K562 (cell line): ENCODE results near the gene DYNC2LI1. TPM values are rescaled to one million over a fixed set of nuclear protein-coding genes. Genes with fewer than 3 reads are reported as not detected.

Experiments
- BRD9 ChIP-seq: fragments of 450-650 bp; IDR thresholded peaks from 2 replicates; pipeline ENCODE4 v1.6.1; 2018; ENCODE audit warnings: low read depth; ENCODE audit not compliant: partially characterized antibody
- EP400 ChIP-seq: fragments of 450-650 bp; IDR thresholded peaks from 2 replicates; pipeline ENCODE4 v1.6.1; 2017; ENCODE audit warnings: antibody characterized with exemption, mild to moderate bottlenecking, moderate library complexity
- ERF ChIP-seq: fragments of 450-650 bp; formaldehyde crosslinking; IDR thresholded peaks from 2 replicates; pipeline ENCODE4 v1.4.0; 2020; ENCODE audit warnings: mild to moderate bottlenecking, mixed read lengths
- FOXK2 ChIP-seq, 2 experiments: fragments of 450-650 bp; IDR thresholded peaks in 1 of 2; conservative IDR thresholded peaks in 1 of 2; 2 replicates each; pipeline ENCODE4 v1.6.1; 2016; ENCODE audit warnings: low read depth in 2 of 2, mild to moderate bottlenecking in 1 of 2
- HNRNPUL1 ChIP-seq: fragments of 200-400 bp; formaldehyde crosslinking; IDR thresholded peaks from 2 replicates; pipeline ENCODE4 v1.6.1; 2017; ENCODE audit warnings: low read length
- KAT8 ChIP-seq: fragments of 450-650 bp; IDR thresholded peaks from 2 replicates; pipeline ENCODE4 v1.6.1; 2016; ENCODE audit warnings: low read depth, mild to moderate bottlenecking
- LARP7 ChIP-seq: fragments of 450-650 bp; IDR thresholded peaks from 2 replicates; pipeline ENCODE4 v1.6.1; 2016
- MTA2 ChIP-seq: fragments of 450-650 bp; IDR thresholded peaks from 2 replicates; pipeline ENCODE4 v1.6.1; 2016; ENCODE audit warnings: low read depth
- MTA3 ChIP-seq: fragments of 450-650 bp; formaldehyde crosslinking; IDR thresholded peaks from 2 replicates; pipeline ENCODE4 v1.6.1; 2017; ENCODE audit warnings: mild to moderate bottlenecking, borderline replicate concordance
- SIN3A ChIP-seq, 2 experiments: fragments of 150-350 bp in 1 of 2; IDR thresholded peaks; 2 replicates each; pipeline ENCODE4 v1.6.1; 2011 to 2016; ENCODE audit warnings: borderline replicate concordance in 2 of 2, low read depth in 2 of 2, low read length in 2 of 2, mild to moderate bottlenecking in 2 of 2, moderate library complexity in 2 of 2; ENCODE audit not compliant: control insufficient read depth in 1 of 2
- TCFL5 ChIP-seq: fragments of 250-450 bp; sonication (Bioruptor Pico); conservative IDR thresholded peaks from 2 replicates; pipeline ENCODE4 v1.6.1; 2021; ENCODE audit warnings: mild to moderate bottlenecking, moderate library complexity, matching md5 sums
- ZNF121 ChIP-seq: sonication (generic); formaldehyde crosslinking; conservative IDR thresholded peaks from 2 replicates; pipeline ENCODE4 v1.8.0; 2022; ENCODE audit warnings: missing genetic modification reagents
- ZNF174 ChIP-seq: fragments of 250-450 bp; sonication (Bioruptor Pico); IDR thresholded peaks from 2 replicates; pipeline ENCODE4 v1.4.0; 2020; ENCODE audit warnings: mild to moderate bottlenecking
- ZNF41 ChIP-seq: fragments of 250-450 bp; sonication (Bioruptor Pico); conservative IDR thresholded peaks from 2 replicates; pipeline ENCODE4 v1.4.0; 2020; ENCODE audit warnings: mild to moderate bottlenecking
- ZNF695 ChIP-seq: fragments of 450-650 bp; formaldehyde crosslinking; IDR thresholded peaks from 2 replicates; pipeline ENCODE4 v1.4.0; 2020; ENCODE audit warnings: mild to moderate bottlenecking, moderate library complexity
- ZNF699 ChIP-seq: fragments of 250-450 bp; sonication (Bioruptor Pico); IDR thresholded peaks from 2 replicates; pipeline ENCODE4 v1.8.0; 2021; ENCODE audit warnings: mild to moderate bottlenecking, moderate library complexity; ENCODE audit not compliant: insufficient replicate concordance
- polyA plus RNA-seq, 8 experiments: library from polyadenylated mRNA; depleted of rRNA in 4 of 8; stranded (reverse) in 5 of 8; unstranded in 3 of 8; fragments of >200 nt; fragmentation: Nextera tagmentation in 2 of 8; fragmentation: Illumina TruSeq in 1 of 8; extraction: Ambion mirVana in 2 of 8; extraction: Trizol in 1 of 8; gene quantifications; 2 replicates each; pipeline versions ENCODE4 v1.2.1 to v1.2.3, GENCODE V29; 2011 to 2014; ENCODE audit warnings: inconsistent platforms in 1 of 8, missing spikeins in 1 of 8
- total RNA-seq, 7 experiments: library from RNA; depleted of rRNA in 6 of 7; stranded (reverse); fragments of >200 nt in 6 of 7; fragmentation: Illumina TruSeq in 2 of 7; extraction: Trizol in 2 of 7; gene quantifications; 2 replicates each; pipeline versions ENCODE4 v1.2.1 to v1.2.3, GENCODE V29; 2011 to 2021; ENCODE audit warnings: low replicate concordance in 1 of 7
- TF ChIP-seq, protein P1 (sequence below): sonication (generic); formaldehyde crosslinking; IDR thresholded peaks from 2 replicates; pipeline ENCODE4 v1.8.0; 2022; ENCODE audit warnings: mild to moderate bottlenecking, missing genetic modification reagents, borderline replicate concordance
- TF ChIP-seq, protein P2 (sequence below): fragments of 450-650 bp; IDR thresholded peaks from one replicate; pipeline ENCODE4 v1.6.1; 2018; ENCODE audit warnings: mild to moderate bottlenecking, moderate library complexity; ENCODE audit not compliant: partially characterized antibody
- TF ChIP-seq, protein P3 (sequence below), 2 experiments: fragments of 450-650 bp; conservative IDR thresholded peaks; 2 replicates each; pipeline ENCODE4 v1.6.1; 2017; ENCODE audit warnings: mild to moderate bottlenecking in 2 of 2, moderate library complexity in 2 of 2

The DYNC2LI1 gene
- total and polyA plus RNA-seq, 9 of the 15 experiments (the other 6 are each of a cell fraction or from before 2014, with no cell fraction given), result 12.5 to 42.2 (median 25.8) TPM

DNA sequence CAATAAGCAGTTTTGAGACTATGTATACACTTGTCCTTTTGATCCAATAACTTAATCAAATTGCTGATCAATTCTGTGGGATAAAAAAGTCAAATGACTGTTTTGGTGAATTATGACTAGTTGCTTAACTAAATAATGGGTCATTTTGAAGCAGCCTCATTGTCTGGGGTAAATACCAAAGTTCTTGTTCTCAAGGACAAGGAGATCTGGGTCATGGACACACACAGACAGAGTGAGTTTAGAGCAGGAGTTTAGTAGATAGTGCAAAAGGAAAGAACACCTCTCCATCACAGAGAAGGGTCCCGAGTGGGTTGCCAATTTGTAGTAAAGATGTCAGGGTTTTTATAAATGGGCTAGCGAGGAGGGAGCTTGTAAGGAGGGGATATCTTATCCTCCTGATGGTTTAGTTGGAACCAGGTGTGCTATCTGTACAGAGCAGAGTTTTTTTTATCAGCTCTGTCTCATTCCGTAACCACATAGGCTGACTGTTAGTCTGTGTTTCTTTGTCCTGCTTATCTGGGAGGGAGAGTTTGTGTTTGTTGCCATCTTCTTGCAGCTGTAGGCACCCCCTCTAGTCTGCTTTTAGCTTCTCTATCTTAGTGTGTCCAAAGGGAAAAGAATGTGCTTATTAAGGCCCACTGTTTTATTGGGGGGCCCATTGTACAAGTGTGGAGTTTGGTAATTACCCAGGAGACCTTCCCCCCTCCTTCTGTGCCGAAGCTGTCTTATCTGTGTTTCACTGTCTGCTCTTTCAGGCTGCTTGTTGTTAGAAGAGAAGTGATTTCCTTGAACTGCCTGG, 48.9 kb upstream of the DYNC2LI1 start (continued):
- no peak for TF ChIP-seq EP400
- no peak for TF ChIP-seq KAT8
- 0 out of 2 replicates have a peak, but pooled peaks have one; percentile 71 for TF ChIP-seq ERF (CRISPR knock-in tag)
- TF ChIP-seq MTA3, result no peak; the same call in none of the 2 replicates
- TF ChIP-seq, protein P1, sequence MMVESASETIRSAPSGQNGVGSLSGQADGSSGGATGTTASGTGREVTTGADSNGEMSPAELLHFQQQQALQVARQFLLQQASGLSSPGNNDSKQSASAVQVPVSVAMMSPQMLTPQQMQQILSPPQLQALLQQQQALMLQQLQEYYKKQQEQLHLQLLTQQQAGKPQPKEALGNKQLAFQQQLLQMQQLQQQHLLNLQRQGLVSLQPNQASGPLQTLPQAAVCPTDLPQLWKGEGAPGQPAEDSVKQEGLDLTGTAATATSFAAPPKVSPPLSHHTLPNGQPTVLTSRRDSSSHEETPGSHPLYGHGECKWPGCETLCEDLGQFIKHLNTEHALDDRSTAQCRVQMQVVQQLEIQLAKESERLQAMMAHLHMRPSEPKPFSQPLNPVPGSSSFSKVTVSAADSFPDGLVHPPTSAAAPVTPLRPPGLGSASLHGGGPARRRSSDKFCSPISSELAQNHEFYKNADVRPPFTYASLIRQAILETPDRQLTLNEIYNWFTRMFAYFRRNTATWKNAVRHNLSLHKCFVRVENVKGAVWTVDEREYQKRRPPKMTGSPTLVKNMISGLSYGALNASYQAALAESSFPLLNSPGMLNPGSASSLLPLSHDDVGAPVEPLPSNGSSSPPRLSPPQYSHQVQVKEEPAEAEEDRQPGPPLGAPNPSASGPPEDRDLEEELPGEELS (CRISPR knock-in tag), result no peak
- no peak for TF ChIP-seq ZNF699
- no peak for TF ChIP-seq ZNF695 (CRISPR knock-in tag)
- TF ChIP-seq, protein P2, sequence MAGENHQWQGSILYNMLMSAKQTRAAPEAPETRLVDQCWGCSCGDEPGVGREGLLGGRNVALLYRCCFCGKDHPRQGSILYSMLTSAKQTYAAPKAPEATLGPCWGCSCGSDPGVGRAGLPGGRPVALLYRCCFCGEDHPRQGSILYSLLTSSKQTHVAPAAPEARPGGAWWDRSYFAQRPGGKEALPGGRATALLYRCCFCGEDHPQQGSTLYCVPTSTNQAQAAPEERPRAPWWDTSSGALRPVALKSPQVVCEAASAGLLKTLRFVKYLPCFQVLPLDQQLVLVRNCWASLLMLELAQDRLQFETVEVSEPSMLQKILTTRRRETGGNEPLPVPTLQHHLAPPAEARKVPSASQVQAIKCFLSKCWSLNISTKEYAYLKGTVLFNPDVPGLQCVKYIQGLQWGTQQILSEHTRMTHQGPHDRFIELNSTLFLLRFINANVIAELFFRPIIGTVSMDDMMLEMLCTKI, result no peak
- peak; percentile 98 for TF ChIP-seq MTA2
- no peak for TF ChIP-seq HNRNPUL1
- no peak for TF ChIP-seq BRD9
- TF ChIP-seq ZNF41, result 0 out of 2 replicates have a peak, but pooled peaks have one; percentile 49
- TF ChIP-seq ZNF121, result no peak
- TF ChIP-seq LARP7, result no peak
- no peak for TF ChIP-seq TCFL5 (CRISPR knock-in tag)
- TF ChIP-seq SIN3A (IDR thresholded peaks at IDR 0.05; ENCODE audit: borderline replicate concordance in 2 of 2, control insufficient read depth in 1 of 2, low read depth in 2 of 2, low read length in 2 of 2), result no peak
- TF ChIP-seq, protein P3, sequence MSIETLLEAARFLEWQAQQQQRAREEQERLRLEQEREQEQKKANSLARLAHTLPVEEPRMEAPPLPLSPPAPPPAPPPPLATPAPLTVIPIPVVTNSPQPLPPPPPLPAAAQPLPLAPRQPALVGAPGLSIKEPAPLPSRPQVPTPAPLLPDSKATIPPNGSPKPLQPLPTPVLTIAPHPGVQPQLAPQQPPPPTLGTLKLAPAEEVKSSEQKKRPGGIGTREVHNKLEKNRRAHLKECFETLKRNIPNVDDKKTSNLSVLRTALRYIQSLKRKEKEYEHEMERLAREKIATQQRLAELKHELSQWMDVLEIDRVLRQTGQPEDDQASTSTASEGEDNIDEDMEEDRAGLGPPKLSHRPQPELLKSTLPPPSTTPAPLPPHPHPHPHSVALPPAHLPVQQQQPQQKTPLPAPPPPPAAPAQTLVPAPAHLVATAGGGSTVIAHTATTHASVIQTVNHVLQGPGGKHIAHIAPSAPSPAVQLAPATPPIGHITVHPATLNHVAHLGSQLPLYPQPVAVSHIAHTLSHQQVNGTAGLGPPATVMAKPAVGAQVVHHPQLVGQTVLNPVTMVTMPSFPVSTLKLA (conservative IDR thresholded peaks at IDR 0.05), result peak in 1 of 2 experiments; percentile 66; a peak in 1 of 4 replicates
- peak; percentile 37 to 69; a peak in 3 of 4 replicates for TF ChIP-seq FOXK2 (conservative IDR thresholded peaks at IDR 0.05 in 1 of 2, IDR thresholded peaks at IDR 0.05 in 1 of 2; ENCODE audit: low read depth in 2 of 2)
- TF ChIP-seq ZNF174 (CRISPR knock-in tag), result no peak
